ENCODE results near the gene TXNDC8. TPM values are rescaled to one million over a fixed set of nuclear protein-coding genes. Genes with fewer than 3 reads are reported as not detected.

Gene TXNDC8
- total RNA-seq, 1 donor from 2014 or later = not detected

GRCh38 chr9:110334871-110335270, 2.8 kb downstream of the TXNDC8 start:
- no peak for TF ChIP-seq CTCF (conservative IDR thresholded peaks at IDR 0.05)
- H3K36me3 Mint-ChIP-seq (ENCODE audit: low read depth) = no peaks in the 10 kb centered on the region
- DNase-seq (ENCODE audit: low read depth, low spot score) = no peak
- H3K4me1 Mint-ChIP-seq = no peaks in the 10 kb centered on the region
- no peaks in the 10 kb centered on the region for H3K9me3 Mint-ChIP-seq
- H3K27ac Mint-ChIP-seq (ENCODE audit: unreplicated experiment) = no peak overlapping the region
- H3K27me3 Mint-ChIP-seq (ENCODE audit: low read depth) = no peaks in the 10 kb centered on the region
- H3K4me3 Mint-ChIP-seq = no peak overlapping the region

- H3K4me3 Mint-ChIP-seq = no peak overlapping the region
- no peaks in the 10 kb centered on the region for H3K4me1 Mint-ChIP-seq
- H3K27me3 Mint-ChIP-seq (ENCODE audit: low read depth) = no peaks in the 10 kb centered on the region
- no peak for DNase-seq (ENCODE audit: low read depth, low spot score)
- TF ChIP-seq CTCF (conservative IDR thresholded peaks at IDR 0.05) = no peak
- no peaks in the 10 kb centered on the region for H3K9me3 Mint-ChIP-seq
- no peak overlapping the region for H3K27ac Mint-ChIP-seq (ENCODE audit: unreplicated experiment)
- no peaks in the 10 kb centered on the region for H3K36me3 Mint-ChIP-seq (ENCODE audit: low read depth)
Measured at GRCh38 chr9:110334183-110334582, 3.5 kb downstream of the TXNDC8 start.

GRCh38 chr9:110332766-110333165, 4.9 kb downstream of the TXNDC8 start:
- Mint-ChIP-seq H3K27me3 (ENCODE audit: low read depth) (no peaks in the 10 kb centered on the region), H3K27ac (ENCODE audit: unreplicated experiment) (no peak overlapping the region), H3K9me3 (no peaks in the 10 kb centered on the region), H3K4me1 (no peaks in the 10 kb centered on the region), H3K36me3 (ENCODE audit: low read depth) (no peaks in the 10 kb centered on the region), H3K4me3 (no peak overlapping the region)
- no peak for TF ChIP-seq CTCF (conservative IDR thresholded peaks at IDR 0.05)
- DNase-seq (ENCODE audit: low read depth, low spot score) = no peak

- no peak for TF ChIP-seq CTCF (conservative IDR thresholded peaks at IDR 0.05)
- Mint-ChIP-seq H3K4me3 (no peak overlapping the region), H3K36me3 (ENCODE audit: low read depth) (no peaks in the 10 kb centered on the region), H3K27ac (ENCODE audit: unreplicated experiment) (no peak overlapping the region), H3K9me3 (no peaks in the 10 kb centered on the region), H3K27me3 (ENCODE audit: low read depth) (no peaks in the 10 kb centered on the region), H3K4me1 (no peaks in the 10 kb centered on the region)
- no peak for DNase-seq (ENCODE audit: low read depth, low spot score)
Measured at GRCh38 chr9:110330484-110331105, 7.1 kb downstream of the TXNDC8 start.

- Mint-ChIP-seq H3K9me3 (no peaks in the 10 kb centered on the region), H3K4me3 (no peak overlapping the region), H3K27ac (ENCODE audit: unreplicated experiment) (no peak overlapping the region), H3K27me3 (ENCODE audit: low read depth) (no peaks in the 10 kb centered on the region), H3K36me3 (ENCODE audit: low read depth) (no peaks in the 10 kb centered on the region), H3K4me1 (no peaks in the 10 kb centered on the region)
- TF ChIP-seq CTCF (conservative IDR thresholded peaks at IDR 0.05) = no peak
- no peak for DNase-seq (ENCODE audit: low read depth, low spot score)
Measured at GRCh38 chr9:110329639-110330230, 7.9 kb downstream of the TXNDC8 start.
